NCI-H2196 (cell line): ENCODE measurements around the gene SLC12A8.
"Not testable (repeated sequence)": the region's sequence is repeated elsewhere in the genome, so short reads cannot be mapped to it uniquely, and the experiment has no call there.

Experiments
- DNase-seq: peaks from one replicate; lab custom pipeline; 2025; ENCODE audit not compliant: unreplicated experiment; lab: John Stamatoyannopoulos, UW

The SLC12A8 gene

GRCh38 chr3:125116311-125117080 is 96.1 kb downstream of the SLC12A8 start:
- peak; percentile 30 for DNase-seq

- DNase-seq, result no peak
These were observed 96.9 kb downstream of the SLC12A8 start for GRCh38 chr3:125115640-125116039.

GRCh38 chr3:125112981-125113380 is 99.6 kb downstream of the SLC12A8 start:
- no peak for DNase-seq

GRCh38 chr3:125110876-125111480 is 101.6 kb downstream of the SLC12A8 start:
- no peak for DNase-seq

GRCh38 chr3:125110016-125110875 is 102.3 kb downstream of the SLC12A8 start:
- no peak for DNase-seq

GRCh38 chr3:125109536-125109925 is 103.0 kb downstream of the SLC12A8 start:
- no peak for DNase-seq

GRCh38 chr3:125108833-125109535 is 103.6 kb downstream of the SLC12A8 start:
- DNase-seq, result no peak

- no peak for DNase-seq
These were observed 104.5 kb downstream of the SLC12A8 start for GRCh38 chr3:125107861-125108567.

GRCh38 chr3:125107363-125107762 is 105.2 kb downstream of the SLC12A8 start:
- DNase-seq, result no peak

GRCh38 chr3:125105116-125105515 is 107.4 kb downstream of the SLC12A8 start:
- no peak for DNase-seq

- DNase-seq, result no peak
These were observed 107.9 kb downstream of the SLC12A8 start for GRCh38 chr3:125104639-125105038.

- DNase-seq, result no peak
These were observed 109.1 kb downstream of the SLC12A8 start for GRCh38 chr3:125103406-125103805.

- no peak for DNase-seq
These were observed 110.1 kb downstream of the SLC12A8 start for GRCh38 chr3:125102470-125102869.

GRCh38 chr3:125098611-125099291 is 113.8 kb downstream of the SLC12A8 start:
- DNase-seq, result no peak

GRCh38 chr3:125090649-125091048 is 121.9 kb downstream of the SLC12A8 start:
- DNase-seq, result no peak

- no peak for DNase-seq
These were observed 124.7 kb downstream of the SLC12A8 start for GRCh38 chr3:125087768-125088391.

GRCh38 chr3:125085166-125085565 is 127.4 kb downstream of the SLC12A8 start:
- DNase-seq, result no peak

GRCh38 chr3:125083776-125084175 is 128.8 kb downstream of the SLC12A8 start:
- DNase-seq, result no peak

GRCh38 chr3:125082339-125082738 is 130.2 kb downstream of the SLC12A8 start:
- DNase-seq, result not testable (repeated sequence)
